Measurements from ENCODE around the gene CCR5AS.

The CCR5AS gene

GRCh38 chr3:46351646-46352045 is 55.2 kb downstream of the CCR5AS start:
- CTCF ChIA-PET (ENCODE audit: partially characterized antibody) = interaction anchor here (0.8 to 1.4 kb wide), 5 partner anchors 12 to 284 kb away, joined by 3 to 6 read pairs (median 3); no protein-coding TSS in a partner anchor
- H4K5ac ChIP-seq (ENCODE audit: insufficient read length, low read depth, low read length) = no peak overlapping the region

More at GRCh38 chr3:46351646-46352045, 55.2 kb downstream of the CCR5AS start:
- no peak overlapping the region for H3K9ac ChIP-seq (replicated peaks in 1 of 4; ENCODE audit: extremely low read depth in 1 of 4, low read depth in 3 of 4, low read length in 3 of 4)
- H3K9me3 ChIP-seq (ENCODE audit: insufficient read depth in 2 of 2, low read depth in 1 of 2, low read length in 1 of 2) = no peaks in the 10 kb centered on the region; a peak in 1 of 4 replicates
- DNase-seq (ENCODE audit: low read depth in 1 of 2, low spot score in 2 of 2) (no peak), FAIRE-seq (no peak)
- H3K56ac ChIP-seq (replicated peaks; ENCODE audit: insufficient read length, low read depth, low read length) = no peak overlapping the region
- no peaks in the 10 kb centered on the region for H3K36me3 ChIP-seq (ENCODE audit: control insufficient read depth in 2 of 4, insufficient read depth in 4 of 4, low read length in 3 of 4)
- H2BK15ac ChIP-seq (ENCODE audit: low read length) = no peak overlapping the region
- no peak overlapping the region for H2AK5ac ChIP-seq (ENCODE audit: low read depth, low read length)
- no peak overlapping the region for H3K4me3 ChIP-seq (ENCODE audit: extremely low read depth in 1 of 4, insufficient read depth in 2 of 4, low read depth in 3 of 4, low read length in 4 of 4)
- no peak overlapping the region for H3K23ac ChIP-seq (ENCODE audit: insufficient read length)
- 80% methylated on average over 3 of the region's 3 CpGs; no CpG with 5 or more reads in 1 of the 2 experiments for WGBS, 2 experiments (ENCODE audit: extremely low coverage in 1 of 2, insufficient coverage in 1 of 2, insufficient read length in 1 of 2, insufficient replicate concordance in 2 of 2, low coverage in 1 of 2, low lambda C conversion rate in 2 of 2, missing lambda C conversion rate in 1 of 2)
- no peak overlapping the region for H3K27ac ChIP-seq (ENCODE audit: low read depth, low read length)
- no peak overlapping the region for H2BK120ac ChIP-seq (replicated peaks; ENCODE audit: low read depth, low read length)
- no peak overlapping the region for H2AFZ ChIP-seq (ENCODE audit: low read length)
- H4K8ac ChIP-seq (ENCODE audit: extremely low read depth, insufficient read depth, low read length) = no peak overlapping the region
- H3K4me2 ChIP-seq (ENCODE audit: insufficient read depth in 1 of 2, low read depth in 2 of 2, low read length in 2 of 2) = no peak overlapping the region
- TF ChIP-seq MAX (IDR thresholded peaks at IDR 0.05) (no peak), POU5F1 (IDR thresholded peaks at IDR 0.05; ENCODE audit: low read depth, low read length) (no peak), TBP (IDR thresholded peaks at IDR 0.05; ENCODE audit: low read depth, low read length) (no peak), FOSL1 (IDR thresholded peaks at IDR 0.05; ENCODE audit: insufficient read depth, low read depth, low read length) (no peak), CTBP2 (IDR thresholded peaks at IDR 0.05; ENCODE audit: borderline replicate concordance, insufficient read depth, insufficient read length, low read length) (no peak), BRCA1 (IDR thresholded peaks at IDR 0.05; ENCODE audit: low read depth, low read length) (no peak), CHD1 (IDR thresholded peaks at IDR 0.05; ENCODE audit: low read depth, low read length) (no peak), E2F6 (IDR thresholded peaks at IDR 0.05) (no peak), TCF12 (IDR thresholded peaks at IDR 0.05; ENCODE audit: low read depth, low read length) (no peak), MAFK (IDR thresholded peaks at IDR 0.05; ENCODE audit: low read depth, low read length) (no peak), SIN3A (conservative IDR thresholded peaks at IDR 0.05 in 1 of 2, IDR thresholded peaks at IDR 0.05 in 1 of 2; ENCODE audit: low read depth in 1 of 2, low read length in 2 of 2) (no peak), YY1 (IDR thresholded peaks at IDR 0.05; ENCODE audit: low read depth, low read length) (no peak), SP1 (IDR thresholded peaks at IDR 0.05; ENCODE audit: low read depth, low read length) (no peak), POLR2AphosphoS5 (IDR thresholded peaks at IDR 0.05; ENCODE audit: low read depth, low read length) (no peak)
- no peak overlapping the region for H3K4ac ChIP-seq (replicated peaks; ENCODE audit: insufficient read length, low read depth, low read length)
- no peaks in the 10 kb centered on the region for H3K79me2 ChIP-seq (ENCODE audit: control insufficient read depth in 1 of 2, insufficient read depth in 2 of 2, low read length in 2 of 2)
- no peaks in the 10 kb centered on the region; a peak in 1 of 7 replicates for H3K4me1 ChIP-seq (replicated peaks in 1 of 4; ENCODE audit: control insufficient read depth in 3 of 4, insufficient read depth in 4 of 4, low read length in 3 of 4)
- H4K91ac ChIP-seq (replicated peaks; ENCODE audit: insufficient read length, low read length) = no peak overlapping the region
- H3K23me2 ChIP-seq (ENCODE audit: low read depth, low read length) = no peaks in the 10 kb centered on the region
- no peaks in the 10 kb centered on the region for H3K27me3 ChIP-seq (replicated peaks in 1 of 4; ENCODE audit: control insufficient read depth in 3 of 4, extremely low read depth in 1 of 4, insufficient read depth in 3 of 4, low read length in 3 of 4)
- no peaks in the 10 kb centered on the region for H4K20me1 ChIP-seq (replicated peaks in 1 of 2; ENCODE audit: control insufficient read depth in 1 of 2, insufficient read depth in 2 of 2, low read length in 2 of 2)
- no peak overlapping the region for H3K14ac ChIP-seq (ENCODE audit: insufficient read length)
- POLR2A ChIA-PET (ENCODE audit: partially characterized antibody) = no interaction called here
- H3K18ac ChIP-seq (ENCODE audit: extremely low read depth, low read length) = no peak overlapping the region
- no peak overlapping the region for H2BK20ac ChIP-seq (ENCODE audit: low read length)
- H2BK5ac ChIP-seq (ENCODE audit: low read depth, low read length) = no peak overlapping the region
- no peaks in the 10 kb centered on the region for H3K79me1 ChIP-seq (ENCODE audit: low read depth, low read length)
- no peak overlapping the region for H2BK12ac ChIP-seq (ENCODE audit: low read depth, low read length)
